HCT116 (cell line): ENCODE data around the gene CMTM8. TPM values are rescaled to one million over a fixed set of nuclear protein-coding genes. Genes with fewer than 3 reads are reported as not detected.

Experiments
- ATAC-seq: fragments of 200-7000 bp; cut with Tn5 transposase; 2 replicates; pipeline ENCODE4 v1.9.1; 2020; ENCODE audit warnings: mild to moderate bottlenecking, moderate library complexity
- BruUV-seq: library from RNA; stranded (reverse); fragments of 400-500 nt; replicated peaks from 2 replicates; lab custom pipeline; 2021; lab: Mats Ljungman, UMichigan
- CTCF ChIA-PET: fragments of 300-600 bp; sonication (Branson Sonifier 250); formaldehyde crosslinking; loops from one replicate; lab custom pipeline; 2021; ENCODE audit warnings: antibody characterized with exemption; lab: Charles Lee
- POLR2A ChIA-PET: fragments of 300-600, 350-600 bp; sonication (Branson Sonifier 250); formaldehyde crosslinking; loops from one replicate; lab custom pipeline; 2021; ENCODE audit warnings: antibody characterized with exemption; lab: Charles Lee
- RAD21 ChIA-PET, 2 experiments: fragments of 300-600 bp; sonication (Branson Sonifier 250); formaldehyde crosslinking; loops; one replicate each; lab custom pipeline; 2023; ENCODE audit warnings: low total read pairs in 2 of 2; ENCODE audit not compliant: uncharacterized antibody in 2 of 2, unreplicated experiment in 2 of 2, low non-redundant PET in 1 of 2; lab: Charles Lee
- DNase-seq: peaks from one replicate; pipeline ENCODE4 v3.0.0-alpha.2; 2010; ENCODE audit warnings: low read depth, low spot score
- H2AFZ ChIP-seq: fragments of 200-600 bp; shearing (Covaris generic), sonication (generic); 2 replicates; pipeline ENCODE4 v1.6.1; 2017; ENCODE audit warnings: low read depth, mixed run types, mixed read lengths, antibody characterized with exemption, low read length; ENCODE audit not compliant: poor library complexity, severe bottlenecking
- H3K27ac ChIP-seq: 2 replicates; pipeline ENCODE4 v1.5.1; 2012; ENCODE audit warnings: low read depth, low read length
- H3K27me3 ChIP-seq: fragments of 200-600 bp; sonication (generic); 2 replicates; pipeline ENCODE4 v1.6.1; 2016; ENCODE audit warnings: mixed run types, low read length, mixed read lengths; ENCODE audit not compliant: insufficient read depth
- H3K36me3 ChIP-seq, 2 experiments: fragments of 200-500 bp in 1 of 2; fragments of 200-600 bp in 1 of 2; sonication (Bioruptor generic) in 1 of 2; sonication (generic) in 1 of 2; 2 replicates each; pipeline versions ENCODE4 v1.5.1 to v1.6.1; 2014 to 2016; ENCODE audit warnings: low read length in 2 of 2, inconsistent platforms in 1 of 2, mixed read lengths in 1 of 2, mixed run types in 1 of 2; ENCODE audit not compliant: insufficient read depth in 2 of 2, control insufficient read depth in 1 of 2
- H3K4me1 ChIP-seq, 2 experiments: fragments of 200-600 bp in 1 of 2; sonication (generic) in 1 of 2; 2 replicates each; pipeline versions ENCODE4 v1.5.1 to v1.6.1; 2012 to 2017; ENCODE audit warnings: low read length in 2 of 2, inconsistent platforms in 1 of 2, mild to moderate bottlenecking in 1 of 2, mixed read lengths in 1 of 2, mixed run types in 1 of 2, moderate library complexity in 1 of 2; ENCODE audit not compliant: insufficient read depth in 2 of 2, control insufficient read depth in 1 of 2
- H3K4me2 ChIP-seq: fragments of 200-600 bp; sonication (generic); 2 replicates; pipeline ENCODE4 v1.6.1; 2017; ENCODE audit warnings: mixed run types, low read length, mixed read lengths
- H3K4me3 ChIP-seq, 2 experiments: fragments of 200-600 bp in 1 of 2; sonication (generic) in 1 of 2; replicated peaks in 1 of 2; 2 replicates each; pipeline ENCODE4 v1.5.1; 2011 to 2016; ENCODE audit warnings: low read length in 2 of 2, control low read depth in 1 of 2, low read depth in 1 of 2, mild to moderate bottlenecking in 1 of 2, mixed read lengths in 1 of 2, mixed run types in 1 of 2
- H3K79me2 ChIP-seq: fragments of 200-600 bp; sonication (generic); 2 replicates; pipeline ENCODE4 v1.6.1; 2017; ENCODE audit warnings: mild to moderate bottlenecking, mixed run types, low read length, moderate library complexity, mixed read lengths; ENCODE audit not compliant: insufficient read depth
- H3K9ac ChIP-seq: fragments of 200-600 bp; sonication (generic); 2 replicates; pipeline ENCODE4 v1.6.1; 2016; ENCODE audit warnings: low read length, mixed read lengths
- H3K9me2 ChIP-seq: fragments of 200-600 bp; sonication (generic), shearing (Covaris generic); 2 replicates; pipeline ENCODE4 v1.6.1; 2017; ENCODE audit warnings: mixed run types, mild to moderate bottlenecking, moderate library complexity; ENCODE audit not compliant: insufficient read depth
- H3K9me3 ChIP-seq, 2 experiments: fragments of 200-500 bp in 1 of 2; fragments of 200-600 bp in 1 of 2; sonication (Bioruptor generic) in 1 of 2; sonication (generic) in 1 of 2; 2 replicates each; pipeline ENCODE4 v1.6.1; 2014 to 2017; ENCODE audit warnings: low read length in 2 of 2, mixed read lengths in 2 of 2, inconsistent platforms in 1 of 2, low read depth in 1 of 2, mild to moderate bottlenecking in 1 of 2, mixed run types in 1 of 2, moderate library complexity in 1 of 2; ENCODE audit not compliant: control insufficient read depth in 1 of 2, insufficient read depth in 1 of 2
- H4K20me1 ChIP-seq: fragments of 200-600 bp; sonication (generic), shearing (Covaris generic); 2 replicates; pipeline ENCODE4 v1.6.1; 2017; ENCODE audit warnings: mixed run types, mild to moderate bottlenecking, moderate library complexity; ENCODE audit not compliant: insufficient read depth
- ATF3 ChIP-seq: IDR thresholded peaks from 2 replicates; pipeline ENCODE4 v1.6.1; 2012
- CEBPB ChIP-seq: IDR thresholded peaks from 2 replicates; pipeline ENCODE4 v1.6.1; 2012; ENCODE audit warnings: low read depth
- EGR1 ChIP-seq: IDR thresholded peaks from 2 replicates; pipeline ENCODE4 v1.6.1; 2012; ENCODE audit warnings: low read depth
- EZH2phosphoT487 ChIP-seq: fragments of 200-600 bp; IDR thresholded peaks from 2 replicates; pipeline ENCODE4 v1.6.1; 2018; ENCODE audit warnings: antibody characterized with exemption, borderline replicate concordance
- JUND ChIP-seq: IDR thresholded peaks from 2 replicates; pipeline ENCODE4 v1.6.1; 2012
- MAX ChIP-seq: IDR thresholded peaks from 2 replicates; pipeline ENCODE4 v1.6.1; 2012
- POLR2A ChIP-seq: IDR thresholded peaks from 2 replicates; pipeline ENCODE4 v1.7.0; 2011; ENCODE audit warnings: borderline replicate concordance; ENCODE audit not compliant: insufficient read depth, insufficient read length; ENCODE audit errors: extremely low read depth
- REST ChIP-seq: IDR thresholded peaks from 2 replicates; pipeline ENCODE4 v1.6.1; 2012; ENCODE audit warnings: low read depth
- SP1 ChIP-seq: IDR thresholded peaks from 2 replicates; pipeline ENCODE4 v1.6.1; 2012; ENCODE audit warnings: low read depth
- TCF7L2 ChIP-seq: IDR thresholded peaks from 2 replicates; pipeline ENCODE4 v1.7.0; 2011; ENCODE audit warnings: borderline replicate concordance, inconsistent platforms; ENCODE audit not compliant: insufficient read depth, insufficient read length; ENCODE audit errors: extremely low read depth
- ZFX ChIP-seq: fragments of 450-650 bp; IDR thresholded peaks from 2 replicates; pipeline ENCODE4 v1.6.1; 2017
- ZNF274 ChIP-seq: fragments of 200-500 bp; sonication (Bioruptor generic); IDR thresholded peaks from 2 replicates; pipeline ENCODE4 v1.6.1; 2014; ENCODE audit warnings: mild to moderate bottlenecking, low read depth, low read length, inconsistent platforms
- intact Hi-C: fragments of 100-400 bp; cut with micrococcal nuclease; formaldehyde crosslinking; loops from 2 replicates; pipeline ENCODE4 v1.10.0; 2022
- total RNA-seq: library from RNA; stranded (reverse); gene quantifications from one replicate; pipeline ENCODE4 v1.2.1, GENCODE V29; 2021; ENCODE audit not compliant: unreplicated experiment

CMTM8 gene
- total RNA-seq, 1 experiment from 2014 or later, result 19.4 TPM

DNA sequence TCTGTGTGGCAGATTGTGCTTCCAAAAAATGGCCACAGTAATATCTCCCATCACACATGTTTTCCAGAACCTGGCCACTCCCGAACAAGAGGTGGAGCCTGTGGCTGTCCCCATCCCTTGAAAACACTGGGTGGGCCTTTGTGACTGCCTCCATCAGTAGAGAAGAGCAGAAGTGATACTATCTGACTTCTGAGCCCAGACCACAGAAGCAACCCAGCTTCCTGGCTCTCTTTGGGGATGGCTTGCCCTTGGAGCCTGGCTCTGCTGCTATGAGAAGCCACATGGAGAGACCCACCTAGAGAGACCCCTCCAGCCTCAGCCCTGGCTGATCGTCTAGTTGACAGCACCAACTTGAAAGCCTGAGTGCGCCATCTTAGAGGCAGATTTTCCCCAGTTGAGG is 39.8 kb upstream of the CMTM8 start:
- ChIA-PET CTCF (no interaction called here), POLR2A (no interaction called here), RAD21 (no interaction called here)
- Histone ChIP-seq H3K36me3 (no peaks in the 10 kb centered on the region), H3K27me3 (no peaks in the 10 kb centered on the region; the same call in 1 of the 2 replicates), H3K9ac (no peak overlapping the region), H3K4me3 (no peak overlapping the region), H3K9me2 (no peaks in the 10 kb centered on the region), H4K20me1 (no peaks in the 10 kb centered on the region), H3K4me1 (peaks cover 3% of the 10 kb centered on the region in 2 experiments; a peak in 3 of 4 replicates), H3K79me2 (no peaks in the 10 kb centered on the region), H2AFZ (no peak overlapping the region), H3K9me3 (no peaks in the 10 kb centered on the region), H3K27ac (no peak overlapping the region), H3K4me2 (no peak overlapping the region)
- BruUV-seq, result no TSS peak
- TF ChIP-seq POLR2A (no peak), EZH2phosphoT487 (no peak), ZNF274 (no peak), JUND (no peak), CEBPB (no peak), EGR1 (no peak), TCF7L2 (no peak), MAX (no peak), SP1 (no peak), ZFX (no peak), ATF3 (no peak), REST (no peak)
- no peak for DNase-seq
- intact Hi-C loops, result no loop called here
- no peak for ATAC-seq
